Esophagus squamous epithelium (tissue), 5 donors: ENCODE measurements around the gene ITPR2. TPM values are rescaled to one million over a fixed set of nuclear protein-coding genes. Genes with fewer than 3 reads are reported as not detected.
"Not testable (repeated sequence)": the region's sequence is repeated elsewhere in the genome, so short reads cannot be mapped to it uniquely, and the experiment has no call there.

Experiments used
- DNase-seq: peaks from one replicate; lab custom pipeline; 2025; lab: John Stamatoyannopoulos, UW
- H3K27ac ChIP-seq, 4 donors: fragments of 200-600 bp; sonication (generic); one replicate each; pipeline ENCODE4 v1.5.1; 2016 to 2019; ENCODE audit warnings: mild to moderate bottlenecking in 1 of 4
- H3K27me3 ChIP-seq, 4 donors: fragments of 200-600 bp; sonication (generic); 1 replicate in 3 of 4; 2 replicates in 1 of 4; pipeline versions ENCODE4 v1.5.1 to v1.6.0; 2017 to 2021; ENCODE audit warnings: antibody characterized with exemption in 1 of 4
- H3K36me3 ChIP-seq, 3 donors: fragments of 200-600 bp; sonication (generic); one replicate each; pipeline ENCODE4 v1.5.1; 2016 to 2019
- H3K4me1 ChIP-seq, 3 donors: fragments of 200-600 bp; sonication (generic); one replicate each; pipeline ENCODE4 v1.5.1; 2017 to 2019
- H3K4me3 ChIP-seq, 4 donors: fragments of 200-600 bp; sonication (generic); 1 replicate in 3 of 4; 2 replicates in 1 of 4; pipeline ENCODE4 v1.5.1; 2016 to 2019; ENCODE audit warnings: mild to moderate bottlenecking in 2 of 4, moderate library complexity in 1 of 4
- H3K9me3 ChIP-seq, 3 donors: fragments of 200-600 bp; sonication (generic); one replicate each; pipeline ENCODE4 v1.5.1; 2016 to 2019
- CTCF ChIP-seq, 6 experiments: fragments of 450-650 bp in 4 of 6; fragments of 200-600 bp in 2 of 6; sonication (generic) in 2 of 6; IDR thresholded peaks; one replicate each; pipeline ENCODE4 v1.5.1; 2016 to 2019; ENCODE audit warnings: antibody characterized with exemption in 6 of 6, mild to moderate bottlenecking in 4 of 6, moderate library complexity in 4 of 6
- POLR2A ChIP-seq, 4 donors: fragments of 450-650 bp; IDR thresholded peaks; one replicate each; pipeline ENCODE4 v1.6.1; 2017; ENCODE audit warnings: antibody characterized with exemption in 4 of 4, mild to moderate bottlenecking in 4 of 4, moderate library complexity in 3 of 4
- WGBS, 2 donors: methylation state at CpG; one replicate each; pipeline ENCODE4 v1.1.5; 2018; 5-methylcytosine and 5-hydroxymethylcytosine counted together
- intact Hi-C: fragments of 100-400 bp; cut with DNase I; formaldehyde crosslinking; loops from one replicate; pipeline ENCODE4 v1.15.0; 2022
- total RNA-seq, 4 donors: library from RNA; depleted of rRNA; stranded (reverse); fragments of >200 nt; gene quantifications; one replicate each; pipeline ENCODE4 v1.1.0, GENCODE V29; 2016
- donor health status: DM: yes; HTN: yes; CAD: no.

ITPR2 gene
- total RNA-seq, 4 donors from 2014 or later = 30.7 to 49.3 (median 37.6) TPM

- no peak overlapping the region for H3K4me3 ChIP-seq
- no peak overlapping the region for H3K27ac ChIP-seq
- WGBS, 2 donors = 81 to 100% methylated on average over 1 of the region's 3 CpGs
- no peaks in the 10 kb centered on the region for H3K4me1 ChIP-seq
- TF ChIP-seq CTCF (IDR thresholded peaks at IDR 0.05) = no peak
- no peaks in the 10 kb centered on the region for H3K36me3 ChIP-seq
- intact Hi-C loops = no loop called here
- H3K27me3 ChIP-seq = no peaks in the 10 kb centered on the region
- peaks cover 0 to 17% (median 17%) of the 10 kb centered on the region in 3 donors for H3K9me3 ChIP-seq
- DNase-seq = no peak
These were observed 72.2 kb downstream of the ITPR2 start for GRCh38 chr12:26760657-26761293.

GRCh38 chr12:26755362-26755761, 77.6 kb downstream of the ITPR2 start:
- 90 to 96% methylated on average over 3 of the region's 3 CpGs for WGBS, 2 donors
- H3K36me3 ChIP-seq, DNase-seq, intact Hi-C loops, H3K4me3 ChIP-seq, H3K9me3 ChIP-seq, H3K27me3 ChIP-seq, H3K27ac ChIP-seq: not testable (repeated sequence)
- H3K4me1 ChIP-seq = peaks cover 2 to 21% (median 2%) of the 10 kb centered on the region in 3 donors

GRCh38 chr12:26754148-26754547, 78.8 kb downstream of the ITPR2 start:
- no peak for DNase-seq
- intact Hi-C loops = no loop called here
- Histone ChIP-seq H3K27me3 (no peaks in the 10 kb centered on the region), H3K27ac (no peak overlapping the region), H3K4me1 (peaks cover 6 to 33% (median 9%) of the 10 kb centered on the region in 3 donors), H3K36me3 (no peaks in the 10 kb centered on the region), H3K4me3 (no peak overlapping the region), H3K9me3 (no peaks in the 10 kb centered on the region)
- WGBS, 2 donors = 96 to 100% methylated on average over 3 of the region's 3 CpGs
- TF ChIP-seq CTCF (IDR thresholded peaks at IDR 0.05) = no peak
- TF ChIP-seq POLR2A (IDR thresholded peaks at IDR 0.05) = no peak

GRCh38 chr12:26751179-26751578, 81.8 kb downstream of the ITPR2 start:
- WGBS, 2 donors = 91 to 96% methylated on average over 4 of the region's 4 CpGs
- Histone ChIP-seq H3K4me1 (peaks cover 6 to 60% (median 11%) of the 10 kb centered on the region in 3 donors), H3K36me3 (no peaks in the 10 kb centered on the region), H3K9me3 (no peaks in the 10 kb centered on the region), H3K4me3 (no peak overlapping the region), H3K27ac (no peak overlapping the region), H3K27me3 (no peaks in the 10 kb centered on the region)
- intact Hi-C loops = no loop called here
- DNase-seq = no peak
- TF ChIP-seq CTCF (IDR thresholded peaks at IDR 0.05) (no peak), POLR2A (IDR thresholded peaks at IDR 0.05) (no peak)

GRCh38 chr12:26750531-26751175, 82.3 kb downstream of the ITPR2 start:
- Histone ChIP-seq H3K27ac (peak overlapping the region in 3 of 4 donors; percentile 4 to 43 (median 20)), H3K4me3 (no peak overlapping the region)
- 78 to 83% methylated on average over 7 of the region's 7 CpGs for WGBS, 2 donors

More at GRCh38 chr12:26750531-26751175, 82.3 kb downstream of the ITPR2 start:
- Histone ChIP-seq H3K4me1 (peaks cover 6 to 65% (median 11%) of the 10 kb centered on the region in 3 donors), H3K27me3 (no peaks in the 10 kb centered on the region), H3K36me3 (no peaks in the 10 kb centered on the region), H3K9me3 (no peaks in the 10 kb centered on the region)
- intact Hi-C loops = no loop called here
- TF ChIP-seq POLR2A (IDR thresholded peaks at IDR 0.05) = no peak
- no peak for TF ChIP-seq CTCF (IDR thresholded peaks at IDR 0.05)
- DNase-seq = no peak
